ENCODE results near the gene NDEL1. TPM values are rescaled to one million over a fixed set of nuclear protein-coding genes. Genes with fewer than 3 reads are reported as not detected.

Gene NDEL1
- total and polyA plus RNA-seq, 4 donors: 25.2 to 101 (median 55.5) TPM

GRCh38 chr17:8485491-8485890 lies 49.8 kb downstream of the NDEL1 start:
- Histone ChIP-seq H3K27ac (ENCODE audit: low read depth in 1 of 2, low read length in 1 of 2) (no peak overlapping the region), H3K4me1 (ENCODE audit: control insufficient read depth in 5 of 5, insufficient read depth in 5 of 5, low read length in 5 of 5) (peaks cover 0 to 2% (median 0%) of the 10 kb centered on the region in 5 donors), H3K36me3 (ENCODE audit: control insufficient read depth in 4 of 4, insufficient read depth in 4 of 4, low read length in 4 of 4) (peaks cover 14 to 82% (median 50%) of the 10 kb centered on the region in 4 donors), H3K9me3 (ENCODE audit: control insufficient read depth in 4 of 4, insufficient read depth in 3 of 4, low read length in 3 of 4) (peaks cover 0 to 2% (median under 1%) of the 10 kb centered on the region in 4 donors), H3K27me3 (ENCODE audit: control insufficient read depth in 3 of 3, insufficient read depth in 3 of 3, low read length in 2 of 3) (no peaks in the 10 kb centered on the region), H3K9ac (ENCODE audit: insufficient read depth in 1 of 2, low read length in 2 of 2) (no peak overlapping the region), H3K4me3 (no peak overlapping the region)
- DNase-seq (no peak), ATAC-seq (ENCODE audit: insufficient read depth, low FRiP score) (no peak)
- WGBS, 2 donors: 94 to 97% methylated on average over 1 of the region's 1 CpG
- TF ChIP-seq CTCF (IDR thresholded peaks at IDR 0.05; ENCODE audit: control extremely low read depth, extremely low read depth): no peak

- Histone ChIP-seq H3K9me3 (ENCODE audit: control insufficient read depth in 4 of 4, insufficient read depth in 3 of 4, low read length in 3 of 4) (peaks cover 0 to 2% (median under 1%) of the 10 kb centered on the region in 4 donors), H3K9ac (ENCODE audit: insufficient read depth in 1 of 2, low read length in 2 of 2) (no peak overlapping the region), H3K27me3 (ENCODE audit: control insufficient read depth in 3 of 3, insufficient read depth in 3 of 3, low read length in 2 of 3) (no peaks in the 10 kb centered on the region), H3K27ac (ENCODE audit: low read depth in 1 of 2, low read length in 1 of 2) (no peak overlapping the region), H3K4me1 (ENCODE audit: control insufficient read depth in 5 of 5, insufficient read depth in 5 of 5, low read length in 5 of 5) (peaks cover 0 to under 1% (median 0%) of the 10 kb centered on the region in 5 donors), H3K4me3 (no peak overlapping the region), H3K36me3 (ENCODE audit: control insufficient read depth in 4 of 4, insufficient read depth in 4 of 4, low read length in 4 of 4) (peaks cover 18 to 82% (median 47%) of the 10 kb centered on the region in 4 donors)
- WGBS, 2 donors: 87 to 92% methylated on average over 19 of the region's 19 CpGs
- no peak for DNase-seq
- no peak for TF ChIP-seq CTCF (IDR thresholded peaks at IDR 0.05; ENCODE audit: control extremely low read depth, extremely low read depth)
- no peak for ATAC-seq (ENCODE audit: insufficient read depth, low FRiP score)
Observed at GRCh38 chr17:8487130-8487645, 51.5 kb downstream of the NDEL1 start.

- Histone ChIP-seq H3K9me3 (ENCODE audit: control insufficient read depth in 4 of 4, insufficient read depth in 3 of 4, low read length in 3 of 4) (peaks cover 0 to 2% (median under 1%) of the 10 kb centered on the region in 4 donors), H3K9ac (ENCODE audit: insufficient read depth in 1 of 2, low read length in 2 of 2) (no peak overlapping the region), H3K4me1 (ENCODE audit: control insufficient read depth in 5 of 5, insufficient read depth in 5 of 5, low read length in 5 of 5) (no peaks in the 10 kb centered on the region), H3K27ac (ENCODE audit: low read depth in 1 of 2, low read length in 1 of 2) (no peak overlapping the region), H3K4me3 (no peak overlapping the region), H3K36me3 (ENCODE audit: control insufficient read depth in 4 of 4, insufficient read depth in 4 of 4, low read length in 4 of 4) (peaks cover 19 to 79% (median 45%) of the 10 kb centered on the region in 4 donors), H3K27me3 (ENCODE audit: control insufficient read depth in 3 of 3, insufficient read depth in 3 of 3, low read length in 2 of 3) (no peaks in the 10 kb centered on the region)
- no peak for DNase-seq
- 98% methylated on average over 5 of the region's 5 CpGs for WGBS, 2 donors
- TF ChIP-seq CTCF (IDR thresholded peaks at IDR 0.05; ENCODE audit: control extremely low read depth, extremely low read depth): no peak
- ATAC-seq (ENCODE audit: insufficient read depth, low FRiP score): no peak
Observed at GRCh38 chr17:8487743-8488142, 52.1 kb downstream of the NDEL1 start.

GRCh38 chr17:8488491-8488890 lies 52.8 kb downstream of the NDEL1 start:
- Histone ChIP-seq H3K9ac (ENCODE audit: insufficient read depth in 1 of 2, low read length in 2 of 2) (no peak overlapping the region), H3K4me3 (no peak overlapping the region), H3K4me1 (ENCODE audit: control insufficient read depth in 5 of 5, insufficient read depth in 5 of 5, low read length in 5 of 5) (no peaks in the 10 kb centered on the region), H3K27me3 (ENCODE audit: control insufficient read depth in 3 of 3, insufficient read depth in 3 of 3, low read length in 2 of 3) (no peaks in the 10 kb centered on the region), H3K36me3 (ENCODE audit: control insufficient read depth in 4 of 4, insufficient read depth in 4 of 4, low read length in 4 of 4) (peaks cover 24 to 74% (median 44%) of the 10 kb centered on the region in 4 donors), H3K27ac (ENCODE audit: low read depth in 1 of 2, low read length in 1 of 2) (no peak overlapping the region), H3K9me3 (ENCODE audit: control insufficient read depth in 4 of 4, insufficient read depth in 3 of 4, low read length in 3 of 4) (peaks cover 0 to 2% (median under 1%) of the 10 kb centered on the region in 4 donors)
- TF ChIP-seq CTCF (IDR thresholded peaks at IDR 0.05; ENCODE audit: control extremely low read depth, extremely low read depth): no peak
- ATAC-seq (ENCODE audit: insufficient read depth, low FRiP score) (no peak), DNase-seq (no peak)
- WGBS, 2 donors: 95 to 96% methylated on average over 6 of the region's 6 CpGs
